Right hindlimb (tissue), 1 donor: Measurements from ENCODE around the gene ACOT7.
A peak's percentile ranks its signal among the peaks of the same experiment; 100 is the strongest.
"Not testable (repeated sequence)": the region's sequence is repeated elsewhere in the genome, so short reads cannot be mapped to it uniquely, and the experiment has no call there.

ENCODE experiments used
- DNase-seq: peaks from one replicate; pipeline ENCODE4 v3.0.0-alpha.2; 2018

The ACOT7 gene, protein sequence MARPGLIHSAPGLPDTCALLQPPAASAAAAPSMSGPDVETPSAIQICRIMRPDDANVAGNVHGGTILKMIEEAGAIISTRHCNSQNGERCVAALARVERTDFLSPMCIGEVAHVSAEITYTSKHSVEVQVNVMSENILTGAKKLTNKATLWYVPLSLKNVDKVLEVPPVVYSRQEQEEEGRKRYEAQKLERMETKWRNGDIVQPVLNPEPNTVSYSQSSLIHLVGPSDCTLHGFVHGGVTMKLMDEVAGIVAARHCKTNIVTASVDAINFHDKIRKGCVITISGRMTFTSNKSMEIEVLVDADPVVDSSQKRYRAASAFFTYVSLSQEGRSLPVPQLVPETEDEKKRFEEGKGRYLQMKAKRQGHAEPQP

DNA sequence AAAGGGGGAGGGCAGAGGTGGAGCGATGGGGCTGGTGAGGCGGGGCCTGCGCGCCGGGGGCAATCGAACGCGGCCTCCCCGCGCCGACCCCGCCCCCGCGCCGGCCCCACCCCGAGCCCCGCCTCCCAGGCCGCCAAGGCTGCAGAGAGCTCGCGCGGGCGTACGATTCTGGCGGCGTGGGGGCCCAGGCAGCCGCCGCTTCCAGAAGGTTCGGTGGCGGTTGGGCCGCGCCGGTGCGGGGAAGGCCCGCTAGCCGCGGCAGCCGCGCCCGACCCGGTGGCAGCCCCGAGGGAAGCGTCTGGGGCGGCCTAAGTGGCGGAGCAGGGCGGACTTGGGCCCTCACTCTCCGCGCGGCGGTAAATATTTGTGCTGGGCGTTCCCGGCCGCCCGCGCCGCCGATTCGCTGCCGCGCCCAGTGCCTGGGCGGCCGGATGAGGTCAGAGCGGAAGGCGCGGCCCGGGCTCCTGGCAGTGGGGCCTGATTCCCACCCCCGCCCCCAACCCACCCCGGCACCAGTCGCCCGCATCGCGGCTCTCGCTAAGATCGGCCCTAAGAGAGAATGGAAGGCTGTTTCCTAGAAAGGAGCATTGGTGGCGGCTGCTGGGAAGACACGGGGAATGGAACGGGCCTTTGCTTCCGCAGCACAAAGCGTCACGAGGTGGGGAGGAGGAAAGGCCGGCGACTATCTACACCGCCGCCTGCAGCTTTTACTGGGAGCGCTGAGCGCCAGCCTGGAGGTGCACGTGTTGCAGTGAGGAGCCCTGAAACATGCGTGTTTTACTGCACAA is at the start of gene ACOT7:
Gene ACOT7, minus strand, starts transcription at position 368 of the 788 bp plus-strand sequence. CDS start 368 bp downstream, outside the sequence.
- DNase-seq: peak; percentile 94

DNA sequence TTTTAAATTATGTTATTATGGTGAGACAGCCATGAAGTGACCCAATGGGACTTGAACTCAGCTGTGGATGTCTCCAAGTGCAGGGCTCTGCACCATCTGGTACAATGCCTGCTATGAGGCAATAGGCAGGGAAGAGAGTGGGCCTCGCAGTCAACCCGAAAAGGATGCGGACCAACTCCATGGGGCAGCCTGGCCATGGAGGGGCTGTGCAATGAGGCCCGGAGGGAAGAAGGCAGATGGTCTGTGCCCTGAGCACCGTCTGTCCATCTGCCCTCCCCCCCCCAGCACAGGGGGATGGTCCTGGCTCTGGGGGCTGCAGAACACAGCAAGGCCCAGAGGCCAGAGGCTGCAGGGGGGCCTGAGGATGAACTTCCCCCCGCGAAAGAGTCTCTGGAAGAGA is 48.0 kb upstream of the ACOT7 start:
- DNase-seq: peak; percentile 11

DNA sequence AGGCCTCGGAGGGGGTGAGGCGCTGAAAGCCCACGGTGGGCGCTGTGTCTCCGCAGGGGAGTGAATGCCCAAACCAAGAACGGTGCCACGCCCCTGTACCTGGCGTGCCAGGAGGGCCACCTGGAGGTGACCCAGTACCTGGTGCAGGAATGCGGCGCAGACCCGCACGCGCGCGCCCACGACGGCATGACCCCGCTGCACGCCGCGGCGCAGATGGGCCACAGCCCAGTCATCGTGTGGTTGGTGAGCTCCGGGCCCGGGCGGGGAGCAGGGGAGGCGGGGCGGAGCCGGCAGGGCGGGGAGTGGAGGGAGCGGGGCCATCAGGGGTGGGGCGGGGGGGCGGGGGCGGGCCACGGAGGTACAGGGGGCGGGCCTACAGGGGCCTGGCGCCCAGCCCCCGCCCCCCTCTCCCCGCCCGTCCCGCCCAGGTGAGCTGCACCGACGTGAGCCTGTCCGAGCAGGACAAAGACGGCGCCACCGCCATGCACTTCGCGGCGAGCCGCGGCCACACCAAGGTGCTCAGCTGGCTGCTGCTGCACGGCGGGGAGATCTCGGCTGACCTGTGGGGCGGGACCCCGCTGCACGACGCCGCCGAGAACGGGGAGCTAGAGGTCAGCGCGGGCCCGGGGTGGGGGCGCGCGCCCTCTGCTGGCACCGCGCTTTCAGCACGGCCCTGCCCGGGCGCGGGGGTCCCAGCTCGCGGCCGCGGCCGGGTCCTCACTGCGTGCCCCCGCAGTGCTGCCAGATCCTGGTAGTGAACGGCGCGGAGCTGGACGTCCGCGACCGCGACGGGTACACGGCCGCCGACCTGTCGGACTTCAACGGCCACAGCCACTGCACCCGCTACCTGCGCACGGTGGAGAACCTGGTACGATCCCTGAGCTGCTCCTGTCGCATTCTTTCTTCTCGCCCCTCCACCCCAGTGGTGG is 46.9 kb upstream of the ACOT7 start:
- DNase-seq: peak; percentile 41

DNA sequence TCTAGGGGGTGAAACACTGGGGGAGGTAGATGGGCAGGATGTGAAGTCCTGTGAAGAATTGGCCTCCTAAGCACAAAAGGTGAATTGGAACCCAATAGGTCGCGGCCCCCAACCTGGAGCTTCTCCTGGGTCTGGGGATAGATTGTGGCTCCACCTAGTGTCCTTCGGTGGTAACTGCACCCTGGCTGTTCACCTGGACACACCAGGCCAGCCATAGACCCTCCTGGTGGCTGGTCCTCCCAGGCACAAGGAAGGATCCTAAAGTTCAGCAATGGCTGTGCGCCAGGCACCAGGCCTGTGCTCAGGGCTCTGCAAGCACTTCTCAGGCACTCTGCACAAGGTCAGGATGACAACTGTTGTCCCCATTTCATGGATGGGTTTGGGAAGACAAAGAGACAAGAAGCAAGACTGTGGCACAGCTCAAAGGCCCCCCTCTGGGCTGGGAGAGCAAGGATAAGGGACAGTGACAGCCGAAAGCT is 44.5 kb upstream of the ACOT7 start:
- peak; percentile 65 for DNase-seq

DNA sequence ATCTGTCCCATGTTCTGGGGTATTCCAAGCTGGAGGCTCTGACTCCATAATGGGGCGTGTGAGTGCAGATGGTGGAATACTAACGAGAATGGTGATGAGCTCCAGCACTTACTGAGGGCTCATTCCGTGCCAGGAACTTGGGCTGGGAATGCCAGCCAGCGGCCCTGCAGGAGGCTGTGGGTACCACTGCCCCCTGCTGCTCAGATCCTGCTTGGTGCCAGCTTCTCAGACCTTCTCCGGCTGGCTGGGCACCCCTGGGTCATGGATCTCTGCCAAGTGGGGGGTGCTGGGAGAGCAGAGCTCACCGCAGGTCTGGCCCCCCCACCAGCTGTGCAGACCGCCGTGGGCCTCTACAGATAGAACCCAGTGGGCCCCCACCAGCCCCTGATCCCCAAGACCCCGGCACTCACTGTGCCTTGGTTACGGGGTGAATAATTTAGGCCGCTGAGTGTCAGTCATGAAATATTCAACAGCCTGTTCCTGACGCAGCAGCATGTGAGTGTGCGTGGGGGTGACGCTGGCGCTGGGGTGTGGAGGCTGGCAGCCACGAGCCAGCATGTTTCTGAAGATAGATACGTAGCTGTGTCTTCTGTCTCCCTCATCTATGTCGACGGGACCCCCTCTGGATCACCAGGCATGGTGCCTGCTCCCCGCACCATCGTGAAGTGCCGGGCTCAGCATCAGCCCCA is 43.6 kb upstream of the ACOT7 start:
- peak; percentile 33 for DNase-seq

DNA sequence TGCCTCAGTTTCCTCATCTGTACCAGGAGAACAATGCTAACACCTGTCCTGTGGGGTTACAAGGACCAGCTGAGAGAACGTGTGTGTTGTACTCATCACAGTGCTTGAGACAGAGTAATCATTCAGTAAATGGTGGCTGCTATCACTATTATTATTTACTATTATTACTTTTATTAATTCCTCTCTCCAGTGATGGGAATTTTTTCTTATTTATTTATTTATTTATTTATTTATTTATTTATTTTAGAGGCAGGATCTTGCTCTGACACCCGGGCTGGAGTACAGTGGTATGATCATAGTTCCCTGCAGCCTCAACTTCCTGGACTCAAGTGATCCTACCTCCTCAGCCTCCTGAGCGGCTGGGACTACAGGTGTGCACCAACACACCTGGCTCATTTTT is 42.7 kb upstream of the ACOT7 start:
- not testable (repeated sequence) for DNase-seq

DNA sequence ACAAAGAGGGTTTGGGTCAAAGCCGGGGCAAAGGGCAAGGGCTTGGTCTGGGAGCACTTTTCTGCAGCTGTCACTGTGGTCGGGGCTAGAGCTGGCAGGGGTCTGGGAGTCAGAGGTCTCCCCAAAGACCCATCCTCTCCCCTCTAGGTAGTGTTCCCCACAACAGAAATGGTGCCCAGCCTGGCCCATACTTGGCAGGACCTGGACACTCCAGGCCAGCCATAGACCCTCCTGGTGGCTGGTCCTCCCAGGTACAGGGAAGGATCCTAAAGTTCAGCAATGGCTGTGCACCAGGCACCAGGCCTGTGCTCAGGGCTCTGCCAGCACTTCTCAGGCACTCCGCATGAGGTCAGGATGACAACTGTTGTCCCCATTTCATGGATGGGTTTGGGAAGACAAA is 42.0 kb upstream of the ACOT7 start:
- no peak for DNase-seq

DNA sequence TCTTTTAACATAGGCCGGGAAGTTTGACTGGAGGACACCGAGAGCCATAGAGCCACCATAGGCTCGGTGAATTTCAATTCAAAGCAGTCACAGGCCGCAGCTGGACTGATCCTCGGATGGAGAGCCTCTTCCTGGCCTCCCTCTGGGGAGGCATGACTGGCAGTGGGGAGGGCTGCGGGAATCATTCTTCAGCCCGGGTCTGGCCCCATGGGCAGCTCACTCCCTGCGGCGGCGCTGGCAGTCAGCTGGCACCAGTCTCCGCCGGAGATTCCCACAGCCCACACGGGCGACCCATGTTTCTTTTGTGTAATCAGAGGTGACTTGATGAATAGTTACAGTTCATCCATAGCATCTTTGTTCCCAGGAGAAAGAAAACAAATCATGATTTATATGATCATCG is 41.6 kb upstream of the ACOT7 start:
- DNase-seq: no peak

DNA sequence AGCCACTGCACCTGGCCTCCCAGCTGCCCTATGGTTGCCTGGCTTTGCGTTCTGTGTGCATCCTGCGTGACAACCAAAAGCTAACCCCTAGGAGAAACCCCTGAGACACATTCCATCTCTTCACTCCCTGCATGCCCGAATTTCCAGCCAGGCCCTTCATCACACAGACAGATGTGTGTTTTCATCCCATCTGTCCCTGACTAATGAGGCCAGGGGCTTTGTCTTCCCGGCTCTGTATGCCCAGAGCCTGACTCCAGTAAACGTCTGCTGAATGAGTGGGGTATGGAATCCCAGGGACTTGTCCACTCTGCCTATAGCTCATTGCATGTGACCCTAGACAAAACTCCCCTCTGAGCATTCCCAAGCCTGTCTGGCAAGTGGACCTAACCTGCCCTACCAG is 40.6 kb upstream of the ACOT7 start:
- DNase-seq: no peak

DNA sequence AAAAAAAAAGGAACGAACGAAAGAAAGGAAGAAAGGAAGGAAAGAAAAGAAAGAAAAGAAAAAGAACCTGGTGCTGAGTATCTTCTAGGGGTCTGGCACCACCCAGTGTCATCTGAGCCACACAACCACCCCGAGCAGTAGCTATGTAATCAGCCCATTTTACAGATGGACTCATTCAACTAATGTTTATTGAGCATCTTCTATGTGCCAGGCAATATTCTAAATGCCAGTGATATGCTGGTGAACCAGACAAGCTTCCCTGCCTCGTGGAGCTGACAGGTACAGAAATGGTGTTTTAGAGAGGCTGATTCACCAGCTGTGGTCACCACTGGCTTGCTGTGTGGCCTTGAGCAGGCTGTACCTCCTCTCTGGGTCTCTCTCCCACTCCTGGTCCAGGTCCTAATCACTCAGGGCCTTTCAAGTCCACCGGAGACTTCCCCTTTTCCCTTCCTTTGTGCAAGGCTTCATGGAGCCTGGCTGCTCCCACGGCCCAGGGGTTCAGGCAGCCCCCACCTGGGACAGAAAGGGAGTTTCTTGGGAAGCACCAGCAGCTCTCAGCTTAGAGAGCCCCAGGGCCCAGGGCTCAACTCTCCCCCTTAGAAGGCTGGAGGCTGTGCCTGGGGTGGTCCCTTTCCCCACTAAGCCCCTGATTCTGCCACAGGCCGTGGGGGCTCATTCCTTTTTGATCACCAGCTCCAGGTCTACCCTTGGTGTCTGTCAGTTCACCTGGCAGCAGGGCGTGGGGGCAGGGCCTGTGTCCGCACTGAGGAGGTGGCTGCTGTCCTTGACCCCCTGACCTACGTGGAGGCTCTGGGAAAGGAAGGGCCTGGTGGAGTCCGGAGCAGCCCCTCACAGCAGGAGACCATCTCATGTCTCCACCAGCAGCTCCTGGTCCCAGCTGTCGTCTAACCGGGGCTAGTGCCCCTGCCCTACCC is 38.3 kb upstream of the ACOT7 start:
- not testable (repeated sequence) for DNase-seq

DNA sequence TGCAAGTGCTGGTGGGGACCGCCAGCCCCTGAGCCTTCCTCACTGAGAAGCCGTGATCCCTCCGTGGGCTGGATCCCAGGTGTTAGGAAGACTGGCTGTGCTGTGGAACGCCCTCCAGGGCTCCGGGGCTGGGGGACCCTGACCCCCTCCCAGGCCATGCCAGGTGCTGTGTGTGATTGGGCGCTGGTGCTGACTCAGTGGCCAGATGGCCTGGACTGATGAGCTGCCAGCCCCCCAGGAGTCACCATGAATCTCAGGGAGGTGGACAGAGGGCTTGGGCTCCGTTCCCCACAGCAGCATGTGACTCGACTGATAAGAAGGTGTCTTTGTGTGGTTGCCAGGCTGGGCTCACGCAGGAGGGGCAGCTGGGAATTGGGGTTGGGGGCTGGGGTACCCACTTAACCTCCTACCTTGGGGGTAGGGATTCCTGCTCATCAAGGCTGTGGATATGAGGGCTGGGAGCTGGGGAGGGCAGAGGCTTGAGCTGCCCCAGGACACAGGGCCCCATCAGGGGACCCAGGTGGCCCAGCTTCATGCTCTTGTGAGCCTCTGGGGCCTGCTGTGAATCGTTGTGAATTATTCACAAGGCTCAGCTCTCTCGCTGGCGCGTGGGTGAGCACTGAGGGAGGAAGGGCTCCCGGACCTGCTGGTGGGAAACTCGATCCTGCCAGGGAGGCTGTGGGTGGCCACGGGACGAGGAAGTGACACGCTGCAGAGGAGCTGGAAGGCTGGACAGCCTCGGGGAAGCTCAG is 36.3 kb upstream of the ACOT7 start:
- peak; percentile 18 for DNase-seq

DNA sequence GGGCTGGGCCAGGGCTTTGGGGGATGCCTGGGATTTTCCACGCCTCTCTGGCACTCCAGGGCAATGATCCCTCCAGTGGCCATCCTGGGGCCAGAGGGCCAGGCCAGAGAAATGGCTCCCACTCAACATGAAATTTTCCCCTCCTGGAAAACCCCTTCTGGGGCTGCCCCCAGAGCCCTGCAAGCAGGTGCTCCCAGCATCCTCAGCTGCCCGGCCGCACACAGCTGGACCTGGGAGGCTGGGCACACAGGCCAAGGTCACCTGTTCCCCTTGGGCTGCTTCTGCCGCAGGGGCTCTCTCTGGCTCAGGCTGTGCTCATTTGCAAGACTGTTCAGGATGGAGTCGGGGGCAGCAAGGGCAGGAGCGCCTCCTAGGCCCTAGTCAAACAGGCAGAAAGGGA is 34.9 kb upstream of the ACOT7 start:
- not testable (repeated sequence) for DNase-seq

DNA sequence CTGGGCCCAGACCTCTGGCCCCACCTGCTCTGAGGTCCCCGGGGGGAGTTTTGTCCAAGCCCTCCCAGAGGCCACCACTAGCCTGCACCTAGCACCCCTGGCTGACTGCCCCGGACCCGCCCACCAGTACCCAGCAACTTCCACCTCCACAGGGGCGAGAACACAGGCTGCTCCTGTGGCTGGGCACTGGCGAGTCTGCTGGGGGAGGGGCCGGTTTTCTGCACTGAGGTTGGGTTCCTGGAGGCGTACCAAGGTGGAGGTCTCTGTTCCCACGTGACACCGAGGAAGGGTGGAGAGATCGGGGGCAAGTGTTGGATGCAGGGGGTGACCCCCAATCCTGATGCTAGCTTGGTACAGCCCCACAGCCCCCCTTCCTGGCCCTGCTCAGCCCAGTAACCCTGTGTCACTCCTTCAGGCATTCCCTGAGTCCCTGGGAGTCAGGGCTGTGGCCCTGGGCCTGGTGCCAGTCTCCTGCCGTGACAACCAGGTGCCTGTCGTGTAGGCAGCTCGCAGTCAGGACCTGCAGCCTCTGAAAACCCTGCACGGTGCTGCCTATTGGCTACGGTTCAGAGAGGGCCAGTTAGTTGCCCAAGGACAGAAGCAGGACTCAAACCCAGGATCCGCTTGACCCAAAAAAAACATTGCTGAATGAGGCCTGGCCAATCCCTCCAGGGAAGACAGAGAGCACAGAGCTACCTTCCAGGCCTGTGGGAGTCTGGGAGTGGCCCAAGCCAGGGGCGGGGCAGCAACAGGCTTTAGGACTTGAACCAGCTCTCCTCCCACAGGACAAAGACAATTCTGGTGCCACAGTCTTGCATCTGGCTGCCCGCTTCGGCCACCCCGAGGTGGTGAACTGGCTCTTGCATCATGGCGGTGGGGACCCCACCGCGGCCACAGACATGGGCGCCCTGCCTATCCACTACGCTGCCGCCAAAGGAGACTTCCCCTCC is 34.1 kb upstream of the ACOT7 start:
- DNase-seq: no peak

DNA sequence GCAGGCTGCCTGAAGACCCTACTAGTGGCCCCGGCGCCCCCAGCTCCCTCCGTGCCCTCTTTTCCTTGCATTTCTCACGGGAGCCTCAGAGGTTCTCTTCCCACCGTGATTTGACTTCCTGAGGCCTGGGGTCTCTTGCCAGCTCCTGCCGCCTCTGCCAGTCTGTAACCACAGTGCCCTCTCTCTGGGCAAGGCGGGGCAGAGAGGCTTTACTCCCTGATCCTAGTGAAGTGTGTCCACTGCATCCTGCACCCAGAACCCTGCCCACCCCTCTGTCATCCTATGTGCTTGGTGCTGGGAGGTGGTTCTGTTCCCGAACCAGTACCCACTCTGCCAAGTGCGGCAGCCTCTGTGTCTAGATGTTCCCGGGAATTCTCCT is 33.4 kb upstream of the ACOT7 start:
- DNase-seq: no peak

DNA sequence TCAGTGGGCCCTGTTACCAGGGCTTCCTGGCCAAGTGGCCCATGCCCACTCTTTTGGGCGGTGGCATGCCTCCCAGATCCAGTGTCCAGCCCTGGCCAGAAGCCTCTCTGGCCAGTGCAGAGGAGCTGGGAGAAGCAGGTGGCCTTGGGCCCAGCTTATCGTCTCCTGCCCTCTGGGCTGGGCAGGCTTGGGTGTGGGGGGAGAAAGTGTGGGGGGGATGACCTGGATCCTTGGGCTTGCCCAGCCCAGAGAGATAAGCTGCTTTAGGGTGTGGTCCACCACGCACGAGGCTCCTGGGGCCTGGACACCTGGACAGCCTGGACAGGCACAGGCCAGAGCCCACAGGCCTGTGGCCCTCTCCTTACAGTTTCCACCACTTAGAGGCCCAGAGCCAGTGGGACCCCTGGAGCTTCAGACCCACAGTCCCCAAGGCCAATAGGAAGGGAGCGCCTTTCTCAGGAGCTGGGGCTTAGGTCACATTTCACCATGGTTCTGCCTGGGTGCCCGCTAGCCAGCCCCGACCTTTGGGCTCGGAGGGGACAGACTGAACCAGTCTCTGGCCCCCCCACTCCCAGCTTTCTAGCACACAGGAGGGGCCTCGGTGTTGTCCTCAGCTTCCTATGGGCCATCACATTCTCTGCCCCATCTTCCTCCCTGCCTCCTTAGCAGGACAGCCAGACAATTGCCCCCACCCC is 32.9 kb upstream of the ACOT7 start:
- DNase-seq: no peak

DNA sequence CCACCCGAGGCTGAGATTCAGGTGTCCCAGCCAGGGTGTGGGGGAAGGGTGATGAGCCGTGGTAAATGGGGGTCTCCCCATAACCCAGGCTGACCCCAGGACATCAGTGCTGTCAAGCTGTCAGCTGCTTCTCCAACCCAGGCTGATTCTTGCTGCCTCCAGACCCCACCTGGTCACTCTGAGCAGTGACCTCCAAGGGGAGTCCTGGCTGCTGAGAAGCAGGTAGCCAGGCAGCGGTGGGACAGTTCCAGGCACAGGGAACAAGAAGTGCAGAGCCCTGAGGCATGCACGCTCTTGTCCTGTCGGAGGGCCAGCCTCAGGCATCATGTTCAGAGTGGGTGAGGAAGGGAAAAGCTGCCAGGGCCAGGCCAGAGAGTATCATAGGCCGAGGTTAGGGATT is 32.1 kb upstream of the ACOT7 start:
- no peak for DNase-seq

DNA sequence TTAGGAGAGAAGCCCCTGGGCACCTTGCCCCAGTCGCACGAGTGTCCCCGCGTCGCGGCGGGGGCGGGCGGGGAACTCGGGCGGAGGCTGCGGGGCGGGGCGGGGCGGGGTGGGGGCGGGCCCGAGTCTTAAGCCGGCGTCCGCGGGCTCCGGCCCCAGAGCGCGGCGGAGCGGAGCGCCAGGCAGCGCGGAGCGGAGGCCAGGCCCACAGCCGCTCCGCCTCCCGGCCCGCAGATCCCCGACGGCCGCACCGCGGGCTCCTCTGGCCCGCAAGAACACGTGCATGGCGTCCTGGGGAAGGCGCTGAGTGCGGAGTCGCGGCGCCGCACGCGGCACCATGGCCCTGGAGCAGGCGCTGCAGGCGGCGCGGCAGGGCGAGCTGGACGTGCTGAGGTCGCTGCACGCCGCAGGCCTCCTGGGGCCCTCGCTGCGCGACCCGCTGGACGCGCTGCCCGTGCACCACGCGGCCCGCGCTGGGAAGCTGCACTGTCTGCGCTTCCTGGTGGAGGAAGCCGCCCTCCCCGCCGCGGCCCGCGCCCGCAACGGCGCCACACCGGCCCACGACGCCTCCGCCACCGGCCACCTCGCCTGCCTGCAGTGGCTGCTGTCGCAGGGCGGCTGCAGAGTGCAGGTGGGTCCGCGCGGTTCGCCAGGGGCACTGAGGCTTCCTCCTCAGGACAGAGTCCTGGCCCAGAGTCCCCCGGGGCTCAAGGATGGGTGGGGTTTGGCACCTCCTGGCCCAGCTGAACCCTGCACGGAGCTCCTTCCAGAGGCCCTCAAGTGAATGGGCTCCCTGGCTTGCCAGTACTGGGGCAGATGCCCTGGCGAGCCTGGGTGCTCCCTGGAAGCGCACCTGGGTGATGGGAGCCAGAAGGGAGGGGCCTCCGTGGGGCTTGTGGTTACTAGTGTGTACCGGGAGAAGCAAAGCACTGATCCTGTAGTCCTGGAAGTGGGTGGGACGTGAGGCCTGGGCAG is 31.3 kb upstream of the ACOT7 start, which contains the start of gene ESPN:
Gene ESPN, plus strand, starts transcription at position 158 of the 975 bp plus-strand sequence. Its CDS starts 180 bp downstream, at position 338.
- no peak for DNase-seq
